H1 (cell line): ENCODE measurements around the gene PALM3. TPM values are rescaled to one million over a fixed set of nuclear protein-coding genes. Genes with fewer than 3 reads are reported as not detected.

Source experiments
- ATF2 ChIP-seq: IDR thresholded peaks from 2 replicates; pipeline ENCODE4 v1.6.1; 2012; ENCODE audit warnings: low read length, inconsistent platforms
- HDAC2 ChIP-seq, 2 experiments: fragments of 300-600 bp in 1 of 2; sonication (generic) in 1 of 2; IDR thresholded peaks; 2 replicates each; pipeline ENCODE4 v1.6.1; 2011 to 2012; ENCODE audit warnings: low read depth in 2 of 2, low read length in 2 of 2, mild to moderate bottlenecking in 2 of 2, moderate library complexity in 2 of 2, borderline replicate concordance in 1 of 2, inconsistent platforms in 1 of 2
- KDM1A ChIP-seq: fragments of 200-600, 300-600 bp; sonication (generic); IDR thresholded peaks from 2 replicates; pipeline ENCODE4 v1.7.1; 2016; ENCODE audit warnings: mild to moderate bottlenecking, low read length, borderline replicate concordance
- RAD21 ChIP-seq, 2 experiments: IDR thresholded peaks in 1 of 2; conservative IDR thresholded peaks in 1 of 2; 2 replicates each; pipeline ENCODE4 v1.6.1; 2011; ENCODE audit warnings: low read depth in 2 of 2, low read length in 2 of 2, improper control_type of control experiment in 1 of 2, inconsistent platforms in 1 of 2, mild to moderate bottlenecking in 1 of 2, moderate library complexity in 1 of 2
- RNF2 ChIP-seq: fragments of 200-900, 300-1000 bp; sonication (generic); IDR thresholded peaks from 2 replicates; pipeline ENCODE4 v1.7.1; 2016; ENCODE audit warnings: borderline replicate concordance, low read depth, mild to moderate bottlenecking, antibody characterized with exemption, low read length; ENCODE audit not compliant: poor library complexity, severe bottlenecking; ENCODE audit errors: missing control alignments
- TAF1 ChIP-seq: IDR thresholded peaks from 2 replicates; pipeline ENCODE4 v1.6.1; 2011; ENCODE audit warnings: mild to moderate bottlenecking, low read depth, low read length
- polyA plus RNA-seq, 7 experiments: library from polyadenylated mRNA; depleted of rRNA in 3 of 7; stranded (reverse) in 5 of 7; unstranded in 2 of 7; fragments of >200 nt in 5 of 7; fragments of 200-250 nt in 2 of 7; gene quantifications; 1 replicate in 5 of 7; 2 replicates in 1 of 7; 4 replicates in 1 of 7; pipeline versions ENCODE4 v1.2.1 to v1.2.3, GENCODE V29; 2011 to 2013; ENCODE audit warnings: missing spikeins in 2 of 7, mixed read lengths in 2 of 7
- total RNA-seq: library from RNA; stranded (reverse); fragmentation: NEBNext Ultra II Directional; extraction: Animal tissue kit (Norgen Biotek cat#: 25700); gene quantifications from 2 replicates; pipeline ENCODE4 v1.2.1, GENCODE V29; 2021

Gene PALM3
- total and polyA plus RNA-seq, 2 of the 8 experiments (the other 6 are each of a cell fraction or from before 2014, with no cell fraction given) = 5.8 to 31.3 TPM

- no peak for TF ChIP-seq ATF2
- no peak for TF ChIP-seq RNF2
- no peak for TF ChIP-seq TAF1
- TF ChIP-seq KDM1A = no peak
- TF ChIP-seq RAD21 (IDR thresholded peaks at IDR 0.05 in 1 of 2, conservative IDR thresholded peaks at IDR 0.05 in 1 of 2; ENCODE audit: low read depth in 2 of 2, low read length in 2 of 2) = no peak
- no peak for TF ChIP-seq HDAC2 (IDR thresholded peaks at IDR 0.05; ENCODE audit: borderline replicate concordance in 1 of 2, low read depth in 2 of 2, low read length in 2 of 2)
These were observed 8.4 kb downstream of the PALM3 start (continued) for GRCh38 chr19:14053500-14053899.
